ENCODE results near the gene GOLT1A. TPM values are rescaled to one million over a fixed set of nuclear protein-coding genes. Genes with fewer than 3 reads are reported as not detected.

Gene GOLT1A
- total and polyA plus RNA-seq, 2 donors (not counting 1 experiment from before 2014, with no cell fraction given): not detected

DNA sequence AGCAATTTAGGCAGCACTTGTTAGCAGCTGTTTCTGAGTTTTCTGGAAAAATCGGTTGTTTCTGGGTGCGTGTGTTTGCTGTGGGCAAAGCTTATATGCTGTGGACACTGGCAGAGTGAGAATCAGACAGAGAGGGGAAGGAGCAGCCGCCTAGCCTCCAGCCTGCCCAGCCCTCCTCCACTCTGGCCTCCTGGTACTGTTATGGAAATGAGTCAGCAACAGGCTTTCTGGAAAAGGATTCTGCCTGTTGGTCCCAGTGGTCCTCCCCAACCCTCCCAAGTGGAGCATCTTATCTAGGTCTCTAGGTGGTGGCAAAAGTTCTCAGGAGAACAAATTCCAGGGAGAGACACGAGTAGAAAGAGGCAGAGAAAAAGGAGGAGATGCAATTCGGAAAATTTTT lies 42.2 kb upstream of the GOLT1A start:
- H3K27me3 ChIP-seq (replicated peaks in 1 of 4; ENCODE audit: control extremely low read depth in 1 of 4, control insufficient read depth in 3 of 4, insufficient read depth in 4 of 4, low read length in 3 of 4): peaks cover 0 to 3% (median 0%) of the 10 kb centered on the region in 4 experiments
- no peaks in the 10 kb centered on the region for H3K9me3 ChIP-seq (ENCODE audit: control extremely low read depth in 1 of 3, control insufficient read depth in 2 of 3, insufficient read depth in 1 of 3, low read length in 2 of 3)
- H3K27ac ChIP-seq (ENCODE audit: low read length in 2 of 2): no peak overlapping the region
- no peaks in the 10 kb centered on the region for H3K4me1 ChIP-seq (ENCODE audit: control insufficient read depth in 2 of 2, insufficient read depth in 2 of 2, low read length in 2 of 2)
- Mint-ChIP-seq H3K27me3 (peaks cover 10% of the 10 kb centered on the region), H3K9me3 (ENCODE audit: insufficient read depth) (no peaks in the 10 kb centered on the region), H3K4me3 (no peak overlapping the region), H3K27ac (no peak overlapping the region), H3K4me1 (no peaks in the 10 kb centered on the region)
- H3K4me3 ChIP-seq (ENCODE audit: control extremely low read depth in 1 of 5, extremely low read depth in 1 of 5, insufficient read depth in 1 of 5, low read depth in 2 of 5, low read length in 4 of 5): no peak overlapping the region
- TF ChIP-seq EZH2 (IDR thresholded peaks at IDR 0.05; ENCODE audit: borderline replicate concordance, insufficient read depth, low read depth, low read length, poor library complexity, severe bottlenecking): no peak
- TF ChIP-seq, protein P1, sequence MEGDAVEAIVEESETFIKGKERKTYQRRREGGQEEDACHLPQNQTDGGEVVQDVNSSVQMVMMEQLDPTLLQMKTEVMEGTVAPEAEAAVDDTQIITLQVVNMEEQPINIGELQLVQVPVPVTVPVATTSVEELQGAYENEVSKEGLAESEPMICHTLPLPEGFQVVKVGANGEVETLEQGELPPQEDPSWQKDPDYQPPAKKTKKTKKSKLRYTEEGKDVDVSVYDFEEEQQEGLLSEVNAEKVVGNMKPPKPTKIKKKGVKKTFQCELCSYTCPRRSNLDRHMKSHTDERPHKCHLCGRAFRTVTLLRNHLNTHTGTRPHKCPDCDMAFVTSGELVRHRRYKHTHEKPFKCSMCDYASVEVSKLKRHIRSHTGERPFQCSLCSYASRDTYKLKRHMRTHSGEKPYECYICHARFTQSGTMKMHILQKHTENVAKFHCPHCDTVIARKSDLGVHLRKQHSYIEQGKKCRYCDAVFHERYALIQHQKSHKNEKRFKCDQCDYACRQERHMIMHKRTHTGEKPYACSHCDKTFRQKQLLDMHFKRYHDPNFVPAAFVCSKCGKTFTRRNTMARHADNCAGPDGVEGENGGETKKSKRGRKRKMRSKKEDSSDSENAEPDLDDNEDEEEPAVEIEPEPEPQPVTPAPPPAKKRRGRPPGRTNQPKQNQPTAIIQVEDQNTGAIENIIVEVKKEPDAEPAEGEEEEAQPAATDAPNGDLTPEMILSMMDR (IDR thresholded peaks at IDR 0.05): no peak
- 100% methylated on average over 1 of the region's 5 CpGs for WGBS (ENCODE audit: insufficient coverage)
- H3K79me2 ChIP-seq (ENCODE audit: control insufficient read depth, insufficient read depth, low read length): no peaks in the 10 kb centered on the region
- ChIA-PET CTCF (no interaction called here), POLR2A (no interaction called here)
- H3K36me3 ChIP-seq (replicated peaks in 1 of 2; ENCODE audit: control extremely low read depth in 1 of 2, control insufficient read depth in 1 of 2, extremely low read depth in 1 of 2, insufficient read depth in 2 of 2, low read length in 1 of 2): no peaks in the 10 kb centered on the region
- DNase-seq (no peak), ATAC-seq (ENCODE audit: low read depth) (no peak)
- no peak overlapping the region for H3K9ac ChIP-seq (ENCODE audit: low read length)
- H3K4me2 ChIP-seq (replicated peaks; ENCODE audit: low read depth, low read length, poor library complexity, severe bottlenecking): no peak overlapping the region
- intact Hi-C loops (cut with micrococcal nuclease): no loop called here
- no peak overlapping the region for H2AFZ ChIP-seq (ENCODE audit: insufficient read depth, low read depth, low read length, poor library complexity, severe bottlenecking)
- no peaks in the 10 kb centered on the region for H4K20me1 ChIP-seq (ENCODE audit: control insufficient read depth, insufficient read depth, low read length, poor library complexity, severe bottlenecking)

DNA sequence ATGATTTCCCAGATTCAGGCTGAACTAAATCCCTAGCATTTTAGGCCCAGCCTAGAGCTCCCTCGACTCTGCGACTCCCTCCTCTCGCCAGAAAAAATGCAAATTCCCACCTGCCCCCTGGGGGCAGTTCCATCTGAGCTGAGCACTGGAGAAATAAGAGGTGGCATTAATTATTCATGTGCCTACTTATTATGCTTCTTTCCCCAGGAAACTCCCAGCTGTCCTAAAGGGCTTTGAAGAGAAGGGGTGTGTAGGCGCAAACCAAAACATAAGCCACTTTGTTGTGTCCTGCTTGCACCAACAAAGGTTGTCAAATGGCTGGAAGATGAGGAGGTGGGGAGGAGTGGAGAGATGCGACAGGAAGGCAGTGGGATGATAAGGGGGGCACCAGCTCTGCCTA lies 41.4 kb upstream of the GOLT1A start:
- no peaks in the 10 kb centered on the region for H4K20me1 ChIP-seq (ENCODE audit: control insufficient read depth, insufficient read depth, low read length, poor library complexity, severe bottlenecking)
- no peak overlapping the region for H3K27ac ChIP-seq (ENCODE audit: low read length in 2 of 2)
- H3K79me2 ChIP-seq (ENCODE audit: control insufficient read depth, insufficient read depth, low read length): no peaks in the 10 kb centered on the region
- no peaks in the 10 kb centered on the region for H3K9me3 ChIP-seq (ENCODE audit: control extremely low read depth in 1 of 3, control insufficient read depth in 2 of 3, insufficient read depth in 1 of 3, low read length in 2 of 3)
- no peak overlapping the region for H2AFZ ChIP-seq (ENCODE audit: insufficient read depth, low read depth, low read length, poor library complexity, severe bottlenecking)
- Mint-ChIP-seq H3K4me3 (no peak overlapping the region), H3K27me3 (peaks cover 15% of the 10 kb centered on the region), H3K9me3 (ENCODE audit: insufficient read depth) (no peaks in the 10 kb centered on the region), H3K4me1 (no peaks in the 10 kb centered on the region), H3K27ac (no peak overlapping the region)
- H3K27me3 ChIP-seq (replicated peaks in 1 of 4; ENCODE audit: control extremely low read depth in 1 of 4, control insufficient read depth in 3 of 4, insufficient read depth in 4 of 4, low read length in 3 of 4): peaks cover 0 to 3% (median 0%) of the 10 kb centered on the region in 4 experiments
- no peak overlapping the region for H3K9ac ChIP-seq (ENCODE audit: low read length)
- POLR2A ChIA-PET: no interaction called here
- H3K4me2 ChIP-seq (replicated peaks; ENCODE audit: low read depth, low read length, poor library complexity, severe bottlenecking): no peak overlapping the region
- CTCF ChIA-PET: no interaction called here
- no CpG with 5 or more reads among the region's 5 CpGs for WGBS (ENCODE audit: insufficient coverage)
- no peaks in the 10 kb centered on the region for H3K36me3 ChIP-seq (replicated peaks in 1 of 2; ENCODE audit: control extremely low read depth in 1 of 2, control insufficient read depth in 1 of 2, extremely low read depth in 1 of 2, insufficient read depth in 2 of 2, low read length in 1 of 2)
- DNase-seq (no peak), ATAC-seq (ENCODE audit: low read depth) (no peak)
- TF ChIP-seq, protein P1 (IDR thresholded peaks at IDR 0.05): no peak
- TF ChIP-seq EZH2 (IDR thresholded peaks at IDR 0.05; ENCODE audit: borderline replicate concordance, insufficient read depth, low read depth, low read length, poor library complexity, severe bottlenecking): no peak
- no peaks in the 10 kb centered on the region for H3K4me1 ChIP-seq (ENCODE audit: control insufficient read depth in 2 of 2, insufficient read depth in 2 of 2, low read length in 2 of 2)
- no peak overlapping the region for H3K4me3 ChIP-seq (ENCODE audit: control extremely low read depth in 1 of 5, extremely low read depth in 1 of 5, insufficient read depth in 1 of 5, low read depth in 2 of 5, low read length in 4 of 5)
- intact Hi-C loops (cut with micrococcal nuclease): no loop called here
